ENCODE data around the gene CA9. TPM values are rescaled to one million over a fixed set of nuclear protein-coding genes. Genes with fewer than 3 reads are reported as not detected.

The CA9 gene
- total and polyA plus RNA-seq, 9 of the 15 experiments (the other 6 are each of a cell fraction or from before 2014, with no cell fraction given), result 0.15 to 10.6 (median 0.60) TPM; not detected in 4

DNA sequence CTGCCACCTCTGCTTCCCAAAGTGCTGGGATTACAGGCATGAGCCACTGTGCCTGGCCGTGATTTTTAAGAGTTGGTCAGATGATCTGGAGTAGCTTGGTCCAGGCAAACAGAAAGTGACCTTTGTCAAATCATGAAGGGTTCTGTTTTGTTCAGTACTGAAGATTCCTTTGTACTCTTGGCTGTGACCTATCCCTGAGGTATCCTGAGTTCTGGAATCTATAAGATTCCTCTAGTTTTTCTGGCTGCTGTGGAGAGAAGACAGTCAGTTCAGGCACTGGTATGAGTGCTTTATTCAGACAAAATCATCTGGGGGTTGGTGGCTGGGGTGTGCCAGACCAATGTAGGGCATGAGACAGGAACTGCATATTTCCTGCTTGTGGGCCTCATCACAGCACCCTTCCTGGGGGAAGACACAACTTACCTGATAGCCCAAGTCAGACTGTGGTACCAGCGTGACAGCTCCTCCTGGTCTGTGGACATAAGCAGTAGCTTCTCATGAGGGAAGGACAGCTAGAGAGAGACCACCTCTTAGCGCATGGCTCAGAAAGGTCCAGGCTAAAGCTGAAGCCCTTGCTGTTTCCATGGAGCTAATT, 11.9 kb upstream of the CA9 start:
- 47% methylated on average over 2 of the region's 3 CpGs for WGBS (ENCODE audit: insufficient coverage, low coverage, missing lambda C conversion rate)
- peaks cover 24 to 34% of the 10 kb centered on the region in 2 experiments for H3K4me1 ChIP-seq (replicated peaks in 1 of 2; ENCODE audit: control insufficient read depth in 2 of 2, insufficient read depth in 2 of 2, low read length in 2 of 2)
- no peaks in the 10 kb centered on the region for H3K9me1 ChIP-seq (ENCODE audit: control insufficient read depth, insufficient read depth, low read length)
- no peaks in the 10 kb centered on the region for H3K9me3 ChIP-seq (replicated peaks; ENCODE audit: control insufficient read depth, insufficient read depth, low read depth, low read length)
- H3K36me3 ChIP-seq (ENCODE audit: control insufficient read depth, insufficient read depth, low read length), result peaks cover 36% of the 10 kb centered on the region; the same call in 2 of the 3 replicates
- DNase-seq (ENCODE audit: extremely low read depth in 1 of 4, low spot score in 3 of 4) (no peak), ATAC-seq (no peak), FAIRE-seq (no peak)
- BruUV-seq (replicated peaks), result no TSS peak
- in situ Hi-C loops (cut with MboI) (no loop called here), intact Hi-C loops (cut with micrococcal nuclease) (loop anchor here (10.0 kb wide), 1 partner anchor 153 kb away; the partner anchor contains the start of genes HINT2 and SPAG8)
- ChIA-PET POLR2A (interaction anchor here (0.7 to 1.5 kb wide), 8 partner anchors 14 to 153 kb away, joined by 3 to 5 read pairs (median 4); partner anchors contain the start of genes CREB3, HINT2 and TLN1), CTCF (ENCODE audit: low intra/inter-chr PET ratio) (no interaction called here)
- peak overlapping the region; percentile 30; the same call in 1 of the 3 replicates for H3K27ac ChIP-seq (ENCODE audit: extremely low read depth, low read depth, low read length)
- H3K79me2 ChIP-seq (ENCODE audit: control insufficient read depth, insufficient read depth, low read length), result peaks cover 26% of the 10 kb centered on the region
- no peaks in the 10 kb centered on the region for H4K20me1 ChIP-seq (replicated peaks; ENCODE audit: control insufficient read depth, insufficient read depth, low read length)
- no peak overlapping the region for H3K9ac ChIP-seq (ENCODE audit: insufficient read depth in 1 of 2, low read depth in 2 of 2, low read length in 2 of 2)
- no peak overlapping the region for H3K4me3 ChIP-seq
- H2AFZ ChIP-seq (ENCODE audit: low read depth, low read length), result no peak overlapping the region
- H3K4me2 ChIP-seq (ENCODE audit: insufficient read depth, low read length), result no peak overlapping the region
- no peaks in the 10 kb centered on the region for H3K27me3 ChIP-seq (ENCODE audit: control insufficient read depth in 2 of 2, insufficient read depth in 2 of 2, low read length in 2 of 2)
- TF ChIP-seq HDAC1 (IDR thresholded peaks at IDR 0.05) (no peak), PRMT5 (CRISPR knock-in tag; IDR thresholded peaks at IDR 0.05) (no peak), ZNF384 (IDR thresholded peaks at IDR 0.05; ENCODE audit: low read depth, low read length) (no peak), CBX3 (IDR thresholded peaks at IDR 0.05; ENCODE audit: borderline replicate concordance in 1 of 2, low read length in 2 of 2) (no peak), GATA2 (CRISPR knock-in tag; IDR thresholded peaks at IDR 0.05) (no peak), ZNF644 (tag; IDR thresholded peaks at IDR 0.05; ENCODE audit: low read depth) (no peak), MTA1 (IDR thresholded peaks at IDR 0.05; ENCODE audit: borderline replicate concordance) (no peak), SNIP1 (IDR thresholded peaks at IDR 0.05; ENCODE audit: low read depth) (no peak), ZNF134 (CRISPR knock-in tag; conservative IDR thresholded peaks at IDR 0.05) (no peak)
- TF ChIP-seq, protein P1, sequence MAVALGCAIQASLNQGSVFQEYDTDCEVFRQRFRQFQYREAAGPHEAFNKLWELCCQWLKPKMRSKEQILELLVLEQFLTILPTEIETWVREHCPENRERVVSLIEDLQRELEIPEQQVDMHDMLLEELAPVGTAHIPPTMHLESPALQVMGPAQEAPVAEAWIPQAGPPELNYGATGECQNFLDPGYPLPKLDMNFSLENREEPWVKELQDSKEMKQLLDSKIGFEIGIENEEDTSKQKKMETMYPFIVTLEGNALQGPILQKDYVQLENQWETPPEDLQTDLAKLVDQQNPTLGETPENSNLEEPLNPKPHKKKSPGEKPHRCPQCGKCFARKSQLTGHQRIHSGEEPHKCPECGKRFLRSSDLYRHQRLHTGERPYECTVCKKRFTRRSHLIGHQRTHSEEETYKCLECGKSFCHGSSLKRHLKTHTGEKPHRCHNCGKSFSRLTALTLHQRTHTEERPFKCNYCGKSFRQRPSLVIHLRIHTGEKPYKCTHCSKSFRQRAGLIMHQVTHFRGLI (CRISPR knock-in tag; IDR thresholded peaks at IDR 0.05), result no peak
- TF ChIP-seq, protein P2, sequence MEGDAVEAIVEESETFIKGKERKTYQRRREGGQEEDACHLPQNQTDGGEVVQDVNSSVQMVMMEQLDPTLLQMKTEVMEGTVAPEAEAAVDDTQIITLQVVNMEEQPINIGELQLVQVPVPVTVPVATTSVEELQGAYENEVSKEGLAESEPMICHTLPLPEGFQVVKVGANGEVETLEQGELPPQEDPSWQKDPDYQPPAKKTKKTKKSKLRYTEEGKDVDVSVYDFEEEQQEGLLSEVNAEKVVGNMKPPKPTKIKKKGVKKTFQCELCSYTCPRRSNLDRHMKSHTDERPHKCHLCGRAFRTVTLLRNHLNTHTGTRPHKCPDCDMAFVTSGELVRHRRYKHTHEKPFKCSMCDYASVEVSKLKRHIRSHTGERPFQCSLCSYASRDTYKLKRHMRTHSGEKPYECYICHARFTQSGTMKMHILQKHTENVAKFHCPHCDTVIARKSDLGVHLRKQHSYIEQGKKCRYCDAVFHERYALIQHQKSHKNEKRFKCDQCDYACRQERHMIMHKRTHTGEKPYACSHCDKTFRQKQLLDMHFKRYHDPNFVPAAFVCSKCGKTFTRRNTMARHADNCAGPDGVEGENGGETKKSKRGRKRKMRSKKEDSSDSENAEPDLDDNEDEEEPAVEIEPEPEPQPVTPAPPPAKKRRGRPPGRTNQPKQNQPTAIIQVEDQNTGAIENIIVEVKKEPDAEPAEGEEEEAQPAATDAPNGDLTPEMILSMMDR (IDR thresholded peaks at IDR 0.05 in 2 of 3, conservative IDR thresholded peaks at IDR 0.05 in 1 of 3; ENCODE audit: insufficient read depth in 2 of 3, low read depth in 1 of 3, low read length in 3 of 3), result no peak
- TF ChIP-seq, protein P3, sequence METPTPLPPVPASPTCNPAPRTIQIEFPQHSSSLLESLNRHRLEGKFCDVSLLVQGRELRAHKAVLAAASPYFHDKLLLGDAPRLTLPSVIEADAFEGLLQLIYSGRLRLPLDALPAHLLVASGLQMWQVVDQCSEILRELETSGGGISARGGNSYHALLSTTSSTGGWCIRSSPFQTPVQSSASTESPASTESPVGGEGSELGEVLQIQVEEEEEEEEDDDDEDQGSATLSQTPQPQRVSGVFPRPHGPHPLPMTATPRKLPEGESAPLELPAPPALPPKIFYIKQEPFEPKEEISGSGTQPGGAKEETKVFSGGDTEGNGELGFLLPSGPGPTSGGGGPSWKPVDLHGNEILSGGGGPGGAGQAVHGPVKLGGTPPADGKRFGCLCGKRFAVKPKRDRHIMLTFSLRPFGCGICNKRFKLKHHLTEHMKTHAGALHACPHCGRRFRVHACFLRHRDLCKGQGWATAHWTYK (CRISPR knock-in tag; IDR thresholded peaks at IDR 0.05), result no peak
- TF ChIP-seq, protein P4, sequence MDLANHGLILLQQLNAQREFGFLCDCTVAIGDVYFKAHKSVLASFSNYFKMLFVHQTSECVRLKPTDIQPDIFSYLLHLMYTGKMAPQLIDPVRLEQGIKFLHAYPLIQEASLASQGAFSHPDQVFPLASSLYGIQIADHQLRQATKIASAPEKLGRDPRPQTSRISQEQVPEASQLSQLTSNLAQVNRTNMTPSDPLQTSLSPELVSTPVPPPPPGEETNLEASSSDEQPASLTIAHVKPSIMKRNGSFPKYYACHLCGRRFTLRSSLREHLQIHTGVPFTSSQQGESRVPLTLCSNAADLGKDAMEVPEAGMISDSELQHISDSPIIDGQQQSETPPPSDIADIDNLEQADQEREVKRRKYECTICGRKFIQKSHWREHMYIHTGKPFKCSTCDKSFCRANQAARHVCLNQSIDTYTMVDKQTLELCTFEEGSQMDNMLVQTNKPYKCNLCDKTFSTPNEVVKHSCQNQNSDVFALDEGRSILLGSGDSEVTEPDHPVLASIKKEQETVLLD (IDR thresholded peaks at IDR 0.05), result no peak
- TF ChIP-seq, protein P5, sequence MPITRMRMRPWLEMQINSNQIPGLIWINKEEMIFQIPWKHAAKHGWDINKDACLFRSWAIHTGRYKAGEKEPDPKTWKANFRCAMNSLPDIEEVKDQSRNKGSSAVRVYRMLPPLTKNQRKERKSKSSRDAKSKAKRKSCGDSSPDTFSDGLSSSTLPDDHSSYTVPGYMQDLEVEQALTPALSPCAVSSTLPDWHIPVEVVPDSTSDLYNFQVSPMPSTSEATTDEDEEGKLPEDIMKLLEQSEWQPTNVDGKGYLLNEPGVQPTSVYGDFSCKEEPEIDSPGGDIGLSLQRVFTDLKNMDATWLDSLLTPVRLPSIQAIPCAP (CRISPR knock-in tag; IDR thresholded peaks at IDR 0.05; ENCODE audit: borderline replicate concordance), result no peak

Data from K562 (cell line).